GM19372 (cell line): ENCODE data around the gene SMPDL3B.

Source experiments
- ATAC-seq: cut with Tn5 transposase; IDR thresholded peaks from one replicate; pipeline ENCODE4 v1.9.1; 2021; ENCODE audit warnings: mild to moderate bottlenecking, low read depth, moderate library complexity; ENCODE audit not compliant: unreplicated experiment

Gene SMPDL3B

GRCh38 chr1:27940297-27940696 is 5.5 kb downstream of the SMPDL3B start:
- ATAC-seq = no peak

GRCh38 chr1:27940870-27941560 is 6.2 kb downstream of the SMPDL3B start:
- ATAC-seq = no peak

- no peak for ATAC-seq
These were observed 7.1 kb downstream of the SMPDL3B start for GRCh38 chr1:27941671-27942540.

- ATAC-seq = no peak
These were observed 10.2 kb downstream of the SMPDL3B start for GRCh38 chr1:27945020-27945419.

GRCh38 chr1:27949027-27949426 is 14.2 kb downstream of the SMPDL3B start:
- ATAC-seq = no peak

GRCh38 chr1:27951396-27951795 is 16.6 kb downstream of the SMPDL3B start:
- ATAC-seq = no peak

GRCh38 chr1:27952147-27952546 is 17.3 kb downstream of the SMPDL3B start:
- ATAC-seq = no peak

GRCh38 chr1:27954186-27954585 is 19.4 kb downstream of the SMPDL3B start:
- no peak for ATAC-seq

GRCh38 chr1:27955076-27955475 is 20.3 kb downstream of the SMPDL3B start:
- no peak for ATAC-seq

- ATAC-seq = no peak
These were observed 22.0 kb downstream of the SMPDL3B start for GRCh38 chr1:27956761-27957160.

- no peak for ATAC-seq
These were observed 22.9 kb downstream of the SMPDL3B start for GRCh38 chr1:27957655-27958054.

- no peak for ATAC-seq
These were observed 23.7 kb downstream of the SMPDL3B start for GRCh38 chr1:27958513-27958912.

- peak; percentile 82 for ATAC-seq
These were observed 25.2 kb downstream of the SMPDL3B start, which contains the start of gene XKR8 for GRCh38 chr1:27959792-27960603. Gene XKR8, plus strand, starts transcription at chr1:27959973. Its CDS starts 97 bp downstream, at chr1:27960070.

- ATAC-seq = no peak
These were observed 26.2 kb downstream of the SMPDL3B start for GRCh38 chr1:27960762-27961645.

- ATAC-seq = no peak
These were observed 26.9 kb downstream of the SMPDL3B start for GRCh38 chr1:27961646-27962221.

GRCh38 chr1:27963393-27963792 is 28.6 kb downstream of the SMPDL3B start:
- no peak for ATAC-seq

- ATAC-seq = no peak
These were observed 31.8 kb downstream of the SMPDL3B start for GRCh38 chr1:27966402-27967105.

GRCh38 chr1:27967106-27967883 is 32.5 kb downstream of the SMPDL3B start:
- ATAC-seq = no peak
